Measurements from ENCODE around the gene OPHN1.

- TF ChIP-seq POLR2A (IDR thresholded peaks at IDR 0.05) (no peak), CTCF (IDR thresholded peaks at IDR 0.05) (no peak)
Measured at GRCh38 chrX:68455151-68455510, 21.8 kb upstream of the OPHN1 start.
